ENCODE measurements around the gene SV2C.
"Not testable (repeated sequence)": the region's sequence is repeated elsewhere in the genome, so short reads cannot be mapped to it uniquely, and the experiment has no call there.

The SV2C gene

DNA sequence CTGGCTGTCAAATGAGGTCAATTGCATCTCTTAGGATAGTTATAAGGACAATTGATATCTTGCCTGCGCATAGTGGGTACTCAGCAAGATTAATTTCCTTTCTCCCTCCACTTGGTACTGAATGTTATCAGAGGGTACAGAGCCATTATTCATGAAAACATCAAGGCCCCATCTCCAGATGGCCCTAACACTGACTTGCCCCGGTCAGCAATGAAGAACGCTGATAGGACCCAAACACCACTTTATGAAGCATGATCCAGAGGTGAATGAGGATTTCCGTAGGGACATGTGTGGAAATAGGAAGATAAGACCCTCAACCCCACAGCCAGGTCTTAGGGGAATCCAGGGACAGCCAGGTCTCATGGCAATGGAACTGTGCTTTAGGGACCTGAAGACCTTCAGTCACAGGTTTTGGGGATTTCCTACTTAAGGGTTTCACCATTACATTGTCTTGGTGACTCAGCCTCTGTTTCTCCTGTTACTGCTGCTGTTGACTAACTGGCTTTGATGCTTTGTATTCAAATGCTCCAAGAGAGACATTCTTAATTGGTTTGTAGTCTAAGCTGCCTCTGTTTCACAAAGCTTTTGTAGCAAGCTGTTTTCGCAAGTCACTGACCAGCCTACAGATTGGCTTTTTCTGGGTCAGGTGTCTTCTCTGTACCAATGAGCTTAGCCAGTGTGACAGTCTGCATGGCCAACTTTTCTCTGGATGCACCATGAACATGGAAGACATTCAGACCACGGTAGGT, 284.6 kb downstream of the SV2C start:
- no peak for TF ChIP-seq ZNF530 (tag by site-specific recombination; IDR thresholded peaks at IDR 0.05; ENCODE audit: low read depth)
- no peak for TF ChIP-seq ZNF658 (tag by site-specific recombination; IDR thresholded peaks at IDR 0.05)
- TF ChIP-seq ZFHX2 (tag by site-specific recombination; conservative IDR thresholded peaks at IDR 0.05), result no peak
- TF ChIP-seq, protein P1, sequence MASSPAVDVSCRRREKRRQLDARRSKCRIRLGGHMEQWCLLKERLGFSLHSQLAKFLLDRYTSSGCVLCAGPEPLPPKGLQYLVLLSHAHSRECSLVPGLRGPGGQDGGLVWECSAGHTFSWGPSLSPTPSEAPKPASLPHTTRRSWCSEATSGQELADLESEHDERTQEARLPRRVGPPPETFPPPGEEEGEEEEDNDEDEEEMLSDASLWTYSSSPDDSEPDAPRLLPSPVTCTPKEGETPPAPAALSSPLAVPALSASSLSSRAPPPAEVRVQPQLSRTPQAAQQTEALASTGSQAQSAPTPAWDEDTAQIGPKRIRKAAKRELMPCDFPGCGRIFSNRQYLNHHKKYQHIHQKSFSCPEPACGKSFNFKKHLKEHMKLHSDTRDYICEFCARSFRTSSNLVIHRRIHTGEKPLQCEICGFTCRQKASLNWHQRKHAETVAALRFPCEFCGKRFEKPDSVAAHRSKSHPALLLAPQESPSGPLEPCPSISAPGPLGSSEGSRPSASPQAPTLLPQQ (tag by site-specific recombination; IDR thresholded peaks at IDR 0.05), result no peak
- ChIA-PET POLR2A (no interaction called here), CTCF (interaction anchor here (1.3 kb wide), 1 partner anchor 215 kb away, joined by 5 read pairs; no protein-coding TSS in a partner anchor)
- Histone ChIP-seq H3K4me1 (ENCODE audit: control insufficient read depth, insufficient read depth, low read length) (no peaks in the 10 kb centered on the region), H3K4me3 (ENCODE audit: low read depth, low read length) (no peak overlapping the region), H3K27ac (ENCODE audit: extremely low read depth, low read depth, low read length) (no peak overlapping the region), H3K36me3 (ENCODE audit: control insufficient read depth in 2 of 2, insufficient read depth in 1 of 2, low read length in 2 of 2) (no peaks in the 10 kb centered on the region), H3K9me3 (ENCODE audit: control insufficient read depth, insufficient read depth, low read depth, low read length) (no peaks in the 10 kb centered on the region)

DNA sequence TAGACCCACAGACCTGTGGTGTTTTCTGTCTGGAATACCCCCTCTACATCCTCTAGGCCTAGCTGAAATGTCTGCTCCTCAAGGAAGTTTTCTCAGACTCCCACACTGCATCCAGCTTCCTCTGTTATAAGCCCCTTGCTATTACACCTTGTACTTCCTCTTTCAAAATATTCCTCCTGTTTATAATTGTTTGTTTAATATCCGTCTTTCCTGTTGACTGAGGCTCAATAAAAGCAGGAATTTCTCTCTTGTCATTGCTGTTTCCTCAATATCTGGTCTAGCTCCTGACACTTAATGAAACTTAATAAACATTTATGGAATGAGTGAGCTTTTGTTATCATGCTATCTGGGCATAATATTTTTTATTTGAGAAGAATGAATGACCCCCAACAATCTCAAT, 285.8 kb downstream of the SV2C start:
- Histone ChIP-seq H3K4me1 (ENCODE audit: control insufficient read depth, insufficient read depth, low read length) (no peaks in the 10 kb centered on the region), H3K9me3 (ENCODE audit: control insufficient read depth, insufficient read depth, low read depth, low read length) (no peaks in the 10 kb centered on the region), H3K4me3 (ENCODE audit: low read depth, low read length) (no peak overlapping the region), H3K27ac (ENCODE audit: extremely low read depth, low read depth, low read length) (no peak overlapping the region), H3K36me3 (ENCODE audit: control insufficient read depth in 2 of 2, insufficient read depth in 1 of 2, low read length in 2 of 2) (no peaks in the 10 kb centered on the region)
- ChIA-PET POLR2A (no interaction called here), CTCF (interaction anchor here (1.3 kb wide), 1 partner anchor 214 kb away, joined by 5 read pairs; no protein-coding TSS in a partner anchor)
- TF ChIP-seq ZNF341 (tag by site-specific recombination; IDR thresholded peaks at IDR 0.05; ENCODE audit: low read depth) (no peak), MEIS1 (CRISPR knock-in tag; IDR thresholded peaks at IDR 0.05; ENCODE audit: borderline replicate concordance) (no peak), ZNF76 (tag by site-specific recombination; IDR thresholded peaks at IDR 0.05; ENCODE audit: borderline replicate concordance, low read depth) (no peak), ZNF311 (tag by site-specific recombination; IDR thresholded peaks at IDR 0.05; ENCODE audit: borderline replicate concordance) (no peak), HOXC10 (CRISPR knock-in tag; IDR thresholded peaks at IDR 0.05) (no peak), FEZF1 (tag by site-specific recombination; IDR thresholded peaks at IDR 0.05) (no peak), TCF7L2 (IDR thresholded peaks at IDR 0.05; ENCODE audit: borderline replicate concordance, low read depth, low read length) (no peak), ZNF521 (tag by site-specific recombination; IDR thresholded peaks at IDR 0.05) (no peak), ZBTB8A (tag by site-specific recombination; IDR thresholded peaks at IDR 0.05) (no peak), ZNF776 (tag by site-specific recombination; IDR thresholded peaks at IDR 0.05; ENCODE audit: borderline replicate concordance) (no peak), KLF7 (tag by site-specific recombination; IDR thresholded peaks at IDR 0.05; ENCODE audit: borderline replicate concordance) (no peak), ZNF37A (tag by site-specific recombination; IDR thresholded peaks at IDR 0.05) (no peak), ZNF555 (tag by site-specific recombination; conservative IDR thresholded peaks at IDR 0.05) (no peak), ZBTB21 (tag by site-specific recombination; IDR thresholded peaks at IDR 0.05) (no peak), ZNF585B (tag by site-specific recombination; IDR thresholded peaks at IDR 0.05) (no peak), ZNF114 (tag by site-specific recombination; IDR thresholded peaks at IDR 0.05) (no peak)
- TF ChIP-seq, protein P2, sequence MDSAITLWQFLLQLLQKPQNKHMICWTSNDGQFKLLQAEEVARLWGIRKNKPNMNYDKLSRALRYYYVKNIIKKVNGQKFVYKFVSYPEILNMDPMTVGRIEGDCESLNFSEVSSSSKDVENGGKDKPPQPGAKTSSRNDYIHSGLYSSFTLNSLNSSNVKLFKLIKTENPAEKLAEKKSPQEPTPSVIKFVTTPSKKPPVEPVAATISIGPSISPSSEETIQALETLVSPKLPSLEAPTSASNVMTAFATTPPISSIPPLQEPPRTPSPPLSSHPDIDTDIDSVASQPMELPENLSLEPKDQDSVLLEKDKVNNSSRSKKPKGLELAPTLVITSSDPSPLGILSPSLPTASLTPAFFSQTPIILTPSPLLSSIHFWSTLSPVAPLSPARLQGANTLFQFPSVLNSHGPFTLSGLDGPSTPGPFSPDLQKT (IDR thresholded peaks at IDR 0.05; ENCODE audit: borderline replicate concordance, low read depth, low read length), result no peak
- TF ChIP-seq, protein P3, sequence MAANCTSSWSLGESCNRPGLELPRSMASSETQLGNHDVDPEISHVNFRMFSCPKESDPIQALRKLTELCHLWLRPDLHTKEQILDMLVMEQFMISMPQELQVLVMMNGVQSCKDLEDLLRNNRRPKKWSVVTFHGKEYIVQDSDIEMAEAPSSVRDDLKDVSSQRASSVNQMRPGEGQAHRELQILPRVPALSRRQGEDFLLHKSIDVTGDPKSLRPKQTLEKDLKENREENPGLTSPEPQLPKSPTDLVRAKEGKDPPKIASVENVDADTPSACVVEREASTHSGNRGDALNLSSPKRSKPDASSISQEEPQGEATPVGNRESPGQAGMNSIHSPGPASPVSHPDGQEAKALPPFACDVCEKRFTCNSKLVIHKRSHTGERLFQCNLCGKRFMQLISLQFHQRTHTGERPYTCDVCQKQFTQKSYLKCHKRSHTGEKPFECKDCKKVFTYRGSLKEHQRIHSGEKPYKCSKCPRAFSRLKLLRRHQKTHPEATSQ (tag by site-specific recombination; IDR thresholded peaks at IDR 0.05), result no peak
- TF ChIP-seq, protein P4, sequence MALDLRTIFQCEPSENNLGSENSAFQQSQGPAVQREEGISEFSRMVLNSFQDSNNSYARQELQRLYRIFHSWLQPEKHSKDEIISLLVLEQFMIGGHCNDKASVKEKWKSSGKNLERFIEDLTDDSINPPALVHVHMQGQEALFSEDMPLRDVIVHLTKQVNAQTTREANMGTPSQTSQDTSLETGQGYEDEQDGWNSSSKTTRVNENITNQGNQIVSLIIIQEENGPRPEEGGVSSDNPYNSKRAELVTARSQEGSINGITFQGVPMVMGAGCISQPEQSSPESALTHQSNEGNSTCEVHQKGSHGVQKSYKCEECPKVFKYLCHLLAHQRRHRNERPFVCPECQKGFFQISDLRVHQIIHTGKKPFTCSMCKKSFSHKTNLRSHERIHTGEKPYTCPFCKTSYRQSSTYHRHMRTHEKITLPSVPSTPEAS (tag by site-specific recombination; IDR thresholded peaks at IDR 0.05), result no peak
- TF ChIP-seq, protein P5, sequence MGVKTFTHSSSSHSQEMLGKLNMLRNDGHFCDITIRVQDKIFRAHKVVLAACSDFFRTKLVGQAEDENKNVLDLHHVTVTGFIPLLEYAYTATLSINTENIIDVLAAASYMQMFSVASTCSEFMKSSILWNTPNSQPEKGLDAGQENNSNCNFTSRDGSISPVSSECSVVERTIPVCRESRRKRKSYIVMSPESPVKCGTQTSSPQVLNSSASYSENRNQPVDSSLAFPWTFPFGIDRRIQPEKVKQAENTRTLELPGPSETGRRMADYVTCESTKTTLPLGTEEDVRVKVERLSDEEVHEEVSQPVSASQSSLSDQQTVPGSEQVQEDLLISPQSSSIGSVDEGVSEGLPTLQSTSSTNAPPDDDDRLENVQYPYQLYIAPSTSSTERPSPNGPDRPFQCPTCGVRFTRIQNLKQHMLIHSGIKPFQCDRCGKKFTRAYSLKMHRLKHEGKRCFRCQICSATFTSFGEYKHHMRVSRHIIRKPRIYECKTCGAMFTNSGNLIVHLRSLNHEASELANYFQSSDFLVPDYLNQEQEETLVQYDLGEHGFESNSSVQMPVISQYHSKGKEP (tag by site-specific recombination; IDR thresholded peaks at IDR 0.05), result no peak

DNA sequence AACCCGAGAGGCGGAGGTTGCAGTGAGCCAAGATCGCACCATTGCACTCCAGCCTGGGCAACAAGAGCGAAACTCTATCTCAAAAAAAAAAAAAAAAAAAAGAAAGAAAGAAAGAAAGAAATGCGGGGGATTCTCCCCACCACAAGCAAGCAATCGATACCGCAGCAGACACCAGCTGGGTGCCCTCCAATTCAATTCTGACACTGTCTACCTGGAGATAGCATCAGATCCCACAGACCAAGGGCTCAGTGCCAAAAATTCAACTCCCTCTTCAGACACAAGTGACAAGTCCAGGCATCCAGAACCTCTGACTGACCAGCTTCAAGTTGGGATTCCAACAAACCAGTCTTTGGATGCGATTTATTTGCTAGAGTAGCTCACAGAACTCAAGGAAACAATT, 286.5 kb downstream of the SV2C start:
- POLR2A ChIA-PET; H3K36me3 ChIP-seq (ENCODE audit: control insufficient read depth in 2 of 2, insufficient read depth in 1 of 2, low read length in 2 of 2); H3K9me3 ChIP-seq (ENCODE audit: control insufficient read depth, insufficient read depth, low read depth, low read length); H3K4me1 ChIP-seq (ENCODE audit: control insufficient read depth, insufficient read depth, low read length); H3K27ac ChIP-seq (ENCODE audit: extremely low read depth, low read depth, low read length); H3K4me3 ChIP-seq (ENCODE audit: low read depth, low read length): not testable (repeated sequence)
- CTCF ChIA-PET, result interaction anchor here (0.7 kb wide), 1 partner anchor 32 kb away, joined by 3 read pairs; no protein-coding TSS in a partner anchor

Measured in HEK293 (cell line).